OCI-LY3 (cell line): ENCODE results near the gene HERC6.

ENCODE experiments used
- EZH2phosphoT487 ChIP-seq: fragments of 200-600 bp; shearing (Covaris generic); IDR thresholded peaks from 2 replicates; pipeline ENCODE4 v1.6.1; 2018; ENCODE audit warnings: antibody characterized with exemption, mixed run types, low read depth
- TF ChIP-seq, protein P1 (sequence below): fragments of 200-600, 300-600 bp; sonication (generic); IDR thresholded peaks from 2 replicates; pipeline ENCODE4 v1.5.1; 2014; ENCODE audit warnings: antibody characterized with exemption, low read length, low read depth

DNA sequence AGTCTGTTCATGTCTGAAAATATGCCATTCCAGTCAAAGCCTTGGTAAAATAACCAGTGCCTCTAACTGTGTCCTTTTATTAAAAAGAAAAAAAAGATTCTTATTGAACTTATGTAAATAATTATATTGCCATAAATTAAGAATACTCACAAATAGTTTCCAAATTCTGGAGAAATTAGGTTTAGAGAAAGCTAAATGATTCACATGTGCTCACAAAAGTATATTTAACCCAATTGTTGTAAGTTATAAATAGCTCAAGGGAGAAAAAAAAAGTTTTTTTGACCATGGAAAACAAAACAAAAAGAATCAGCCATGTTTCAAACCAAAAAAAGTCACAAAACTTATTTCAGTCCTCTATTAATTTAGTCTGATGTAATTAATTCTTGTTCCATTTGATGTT, 25.3 kb upstream of the HERC6 start:
- TF ChIP-seq, protein P1, sequence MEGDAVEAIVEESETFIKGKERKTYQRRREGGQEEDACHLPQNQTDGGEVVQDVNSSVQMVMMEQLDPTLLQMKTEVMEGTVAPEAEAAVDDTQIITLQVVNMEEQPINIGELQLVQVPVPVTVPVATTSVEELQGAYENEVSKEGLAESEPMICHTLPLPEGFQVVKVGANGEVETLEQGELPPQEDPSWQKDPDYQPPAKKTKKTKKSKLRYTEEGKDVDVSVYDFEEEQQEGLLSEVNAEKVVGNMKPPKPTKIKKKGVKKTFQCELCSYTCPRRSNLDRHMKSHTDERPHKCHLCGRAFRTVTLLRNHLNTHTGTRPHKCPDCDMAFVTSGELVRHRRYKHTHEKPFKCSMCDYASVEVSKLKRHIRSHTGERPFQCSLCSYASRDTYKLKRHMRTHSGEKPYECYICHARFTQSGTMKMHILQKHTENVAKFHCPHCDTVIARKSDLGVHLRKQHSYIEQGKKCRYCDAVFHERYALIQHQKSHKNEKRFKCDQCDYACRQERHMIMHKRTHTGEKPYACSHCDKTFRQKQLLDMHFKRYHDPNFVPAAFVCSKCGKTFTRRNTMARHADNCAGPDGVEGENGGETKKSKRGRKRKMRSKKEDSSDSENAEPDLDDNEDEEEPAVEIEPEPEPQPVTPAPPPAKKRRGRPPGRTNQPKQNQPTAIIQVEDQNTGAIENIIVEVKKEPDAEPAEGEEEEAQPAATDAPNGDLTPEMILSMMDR, result no peak
- no peak for TF ChIP-seq EZH2phosphoT487
